ENCODE measurements around the gene CEP126.

CEP126 gene

DNA sequence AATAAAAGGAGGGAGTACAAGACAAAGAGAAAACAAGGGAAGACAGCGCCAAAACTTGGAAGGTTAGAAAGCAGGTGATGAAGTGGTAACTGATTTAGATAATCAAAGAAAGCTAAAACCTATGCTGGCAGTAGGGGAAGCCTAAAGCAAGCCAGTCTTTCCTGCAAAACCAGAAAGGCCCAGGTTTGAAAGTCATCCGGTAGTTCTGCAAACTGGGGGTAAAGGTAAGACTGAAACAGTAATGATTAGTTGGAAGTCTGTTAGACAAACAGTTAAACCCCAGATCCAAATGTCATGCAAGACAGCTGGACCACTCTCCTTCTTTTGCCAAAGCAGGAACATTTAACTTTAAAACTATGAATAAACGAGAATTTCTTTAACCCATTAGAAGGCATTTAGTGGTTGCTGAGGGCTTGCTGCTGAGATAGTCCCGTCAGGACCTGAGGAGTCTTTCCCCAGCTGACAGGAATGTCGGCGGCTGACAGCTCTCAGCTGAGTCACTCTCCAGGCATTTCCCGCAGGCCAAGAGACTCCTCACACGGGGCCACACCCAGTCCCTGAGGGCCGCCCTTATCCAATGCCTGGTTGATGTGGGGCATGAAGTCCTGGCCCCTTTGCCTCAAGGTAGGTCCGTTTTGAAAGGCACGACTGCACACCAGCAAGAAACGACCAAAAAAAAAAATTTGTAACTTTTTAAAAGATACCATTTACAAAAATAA lies 96.1 kb downstream of the CEP126 start:
- peak; percentile 60 for DNase-seq

DNA sequence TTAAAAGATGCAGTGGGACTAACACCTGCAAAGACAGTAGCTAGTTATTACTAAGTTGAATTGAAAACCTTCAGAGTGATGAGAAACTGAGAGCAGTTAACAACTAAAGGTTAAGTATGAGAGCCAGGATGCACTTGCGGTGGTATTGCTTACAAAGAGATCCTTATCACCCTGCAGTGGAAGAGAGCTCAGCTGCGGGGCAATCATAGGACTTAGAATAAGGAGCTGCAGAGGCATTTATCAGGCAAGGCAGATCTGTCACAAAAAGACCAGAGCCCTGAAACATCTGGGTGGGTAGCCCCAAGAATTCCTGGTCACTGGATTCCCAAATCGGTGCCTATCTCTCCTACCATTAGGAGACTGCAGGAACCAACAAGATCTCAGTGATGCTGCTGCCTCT lies 98.1 kb downstream of the CEP126 start:
- DNase-seq: no peak

DNA sequence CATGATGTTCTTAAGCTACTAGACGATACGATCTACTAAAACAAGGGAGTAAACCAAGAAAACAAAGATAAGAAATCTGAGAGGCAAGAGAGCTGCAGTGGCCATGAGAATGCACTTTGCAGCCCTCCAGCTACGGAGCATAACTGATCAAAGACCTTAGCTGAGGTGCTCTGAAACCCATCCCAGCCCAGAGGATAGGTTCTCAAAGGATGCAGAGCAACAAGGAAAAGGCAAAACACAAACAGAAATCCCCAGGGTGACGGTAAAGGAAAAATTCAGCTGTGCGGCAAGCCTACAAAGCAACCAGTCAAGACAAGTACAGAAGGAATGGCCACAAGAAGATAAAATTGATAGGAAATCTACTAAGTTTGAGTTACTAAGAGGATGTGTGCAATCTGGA lies 99.9 kb downstream of the CEP126 start:
- no peak for DNase-seq

DNA sequence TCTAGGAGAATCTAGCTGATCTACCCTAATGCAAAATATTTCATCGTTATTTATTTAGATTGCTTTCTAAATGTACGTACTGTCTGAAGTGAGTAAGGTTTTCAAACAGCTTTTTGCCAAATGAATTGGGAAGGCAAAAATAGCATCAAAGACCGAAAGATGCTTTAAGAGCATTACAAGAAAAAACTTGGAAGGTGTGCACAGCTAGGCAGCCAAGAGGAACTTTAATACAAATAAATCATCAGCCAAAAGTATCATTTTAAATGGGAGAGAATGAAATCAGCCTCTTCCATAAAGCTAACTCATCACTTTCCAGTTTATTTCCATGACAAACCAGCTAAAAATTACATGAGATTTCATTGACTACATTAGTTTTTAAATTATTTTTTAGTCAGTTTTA lies 102.2 kb downstream of the CEP126 start:
- DNase-seq: peak; percentile 21

DNA sequence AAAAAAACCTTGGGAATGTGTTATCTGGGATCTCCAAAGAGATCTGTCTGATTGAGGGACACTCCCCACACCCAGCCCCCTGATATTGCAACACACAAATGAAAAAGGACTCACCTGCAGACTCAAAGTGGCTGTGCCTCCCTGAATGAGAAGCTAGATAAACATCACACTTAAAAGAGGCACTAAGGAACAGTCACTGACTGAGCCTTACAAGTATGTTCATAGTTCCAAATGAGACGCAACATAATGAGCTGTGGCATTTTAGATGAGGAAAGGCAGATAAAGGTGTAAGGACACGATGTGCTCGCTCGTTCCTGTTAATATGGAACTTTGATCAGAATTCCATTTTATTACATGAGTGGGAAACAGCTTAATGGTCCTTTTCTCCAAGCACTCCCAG lies 111.4 kb downstream of the CEP126 start:
- no peak for DNase-seq

DNA sequence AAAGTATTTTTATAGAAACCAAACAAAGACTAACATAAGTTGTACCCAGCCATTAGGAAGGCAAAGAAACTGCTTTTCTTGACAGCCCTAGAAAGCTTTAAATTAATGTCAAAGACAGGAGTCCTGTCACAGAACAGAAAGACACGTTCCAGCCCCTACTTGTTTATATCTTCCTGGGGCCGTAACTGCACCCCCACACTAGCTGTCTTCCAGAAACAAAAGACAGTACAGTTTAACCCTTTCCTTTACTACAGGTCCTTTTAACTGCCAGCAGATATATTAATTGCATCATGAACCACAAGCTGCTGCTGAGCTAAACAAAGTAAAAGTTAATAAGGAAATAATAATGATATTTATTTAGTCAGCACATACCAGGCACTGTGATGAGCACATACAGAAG lies 112.1 kb downstream of the CEP126 start:
- no peak for DNase-seq

DNA sequence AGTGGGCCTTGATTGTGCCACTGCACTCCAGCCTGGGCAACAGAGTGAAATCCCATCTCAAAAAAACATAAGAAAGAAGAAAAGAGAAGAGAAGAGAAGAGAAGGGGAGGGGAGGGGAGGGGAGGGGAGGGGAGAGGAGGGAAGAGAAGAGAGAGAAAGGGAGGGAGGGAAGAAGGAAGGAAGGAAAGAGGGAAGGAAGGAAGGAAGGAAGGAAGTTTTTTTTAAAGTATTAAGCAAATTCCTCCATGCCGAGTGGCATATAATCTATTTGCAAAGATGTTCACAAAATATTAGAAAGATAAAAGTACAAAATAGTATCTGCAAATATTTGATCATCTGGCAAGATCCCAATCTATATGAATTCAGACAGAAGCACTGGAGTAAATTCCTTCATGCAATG lies 121.9 kb downstream of the CEP126 start:
- DNase-seq: no peak

DNA sequence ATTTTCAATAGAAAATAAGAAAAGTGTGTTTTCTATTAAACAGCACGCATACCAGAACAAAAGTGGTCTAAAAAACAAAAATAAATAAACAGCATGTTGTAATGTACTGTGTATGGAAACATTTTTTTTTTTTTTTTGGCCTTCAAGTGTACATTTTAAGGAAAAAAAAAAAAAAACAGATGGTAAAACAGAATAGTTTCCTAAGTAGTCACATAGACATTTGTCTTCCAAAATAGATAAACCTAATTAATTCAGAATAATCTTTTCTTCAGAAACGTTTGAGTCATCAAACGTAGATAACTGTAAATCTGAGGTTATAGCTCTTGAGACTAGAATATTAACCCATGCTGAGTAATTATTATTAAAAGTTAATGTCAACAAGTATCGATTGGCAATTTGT lies 132.0 kb downstream of the CEP126 start:
- no peak for DNase-seq

DNA sequence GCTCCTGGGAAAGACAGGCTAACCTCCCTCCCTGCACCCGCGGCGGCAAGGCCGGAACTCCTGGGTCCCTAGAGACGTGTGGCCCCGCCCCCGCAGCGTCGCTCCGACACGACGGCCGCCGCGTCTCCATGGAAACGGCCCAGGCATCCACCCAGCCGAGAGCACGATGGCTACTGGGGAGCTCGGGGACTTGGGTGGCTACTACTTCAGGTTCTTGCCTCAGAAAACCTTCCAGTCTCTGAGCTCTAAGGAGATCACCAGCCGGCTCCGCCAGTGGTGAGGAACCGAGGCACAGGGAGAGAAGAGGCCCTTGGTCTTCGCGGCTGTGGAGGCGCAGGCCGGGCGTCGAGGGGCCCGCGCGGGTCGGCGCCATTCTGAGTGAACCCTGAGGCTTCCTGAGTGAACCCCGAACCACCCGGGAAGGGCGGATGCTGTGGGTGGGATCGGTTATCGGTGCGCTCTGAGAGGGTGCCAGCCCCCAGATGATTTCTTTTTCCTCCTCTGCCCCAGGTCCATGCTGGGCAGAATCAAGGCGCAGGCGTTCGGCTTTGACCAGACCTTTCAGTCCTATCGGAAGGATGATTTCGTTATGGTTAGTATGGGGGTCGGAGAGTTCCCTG lies 132.6 kb downstream of the CEP126 start, which contains the start of gene CFAP300:
CFAP300 (plus strand) TSS at position 133 of the 620 bp plus-strand sequence; CDS start at position 167, 34 bp downstream.
- peak; percentile 93 for DNase-seq
